KMS-11 (cell line): ENCODE results near the gene ZBTB34.
A peak's percentile ranks its signal among the peaks of the same experiment; 100 is the strongest.
"Not testable (repeated sequence)": the region's sequence is repeated elsewhere in the genome, so short reads cannot be mapped to it uniquely, and the experiment has no call there.

Experiments
- H2AFZ ChIP-seq: fragments of 200-600 bp; sonication (generic); 2 replicates; pipeline ENCODE4 v1.6.1; 2016; ENCODE audit warnings: antibody characterized with exemption, mixed run types, low read depth
- H3K27ac ChIP-seq: fragments of 200-600 bp; sonication (generic); 2 replicates; pipeline ENCODE4 v1.6.1; 2016; ENCODE audit warnings: mild to moderate bottlenecking, mixed run types
- H3K27me3 ChIP-seq: fragments of 200-600 bp; sonication (generic); 2 replicates; pipeline ENCODE4 v1.6.1; 2017; ENCODE audit warnings: mild to moderate bottlenecking, low read depth, mixed run types, moderate library complexity; ENCODE audit not compliant: insufficient read depth
- H3K36me3 ChIP-seq: fragments of 200-600 bp; sonication (generic); 2 replicates; pipeline ENCODE4 v1.6.1; 2017; ENCODE audit warnings: mild to moderate bottlenecking, mixed run types; ENCODE audit not compliant: insufficient read depth
- H3K4me1 ChIP-seq: fragments of 200-600 bp; sonication (generic); 2 replicates; pipeline ENCODE4 v1.6.1; 2016; ENCODE audit warnings: mild to moderate bottlenecking, low read depth, mixed run types; ENCODE audit not compliant: poor library complexity, severe bottlenecking
- H3K4me2 ChIP-seq: fragments of 200-600 bp; sonication (generic); 2 replicates; pipeline ENCODE4 v1.7.0; 2016; ENCODE audit warnings: mild to moderate bottlenecking, mixed run types
- H3K4me3 ChIP-seq: fragments of 200-600 bp; sonication (generic); IDR thresholded peaks from 2 replicates; pipeline ENCODE4 v1.6.1; 2017; ENCODE audit warnings: low read depth, low read length, mixed read lengths; ENCODE audit not compliant: insufficient read depth
- H3K79me2 ChIP-seq: fragments of 200-600 bp; sonication (generic); 2 replicates; pipeline ENCODE4 v1.6.1; 2016; ENCODE audit warnings: low read depth, mixed run types; ENCODE audit not compliant: insufficient read depth
- H3K9ac ChIP-seq: fragments of 200-600 bp; sonication (generic); 2 replicates; pipeline ENCODE4 v1.6.1; 2016; ENCODE audit warnings: mild to moderate bottlenecking, mixed run types
- H4K20me1 ChIP-seq: fragments of 200-600 bp; sonication (generic); 2 replicates; pipeline ENCODE4 v1.6.1; 2016; ENCODE audit warnings: mild to moderate bottlenecking, mixed run types; ENCODE audit not compliant: insufficient read depth
- CTCF ChIP-seq: fragments of 200-600 bp; sonication (generic); conservative IDR thresholded peaks from 2 replicates; pipeline ENCODE4 v1.6.1; 2017; ENCODE audit warnings: low read depth, mild to moderate bottlenecking, antibody characterized with exemption, low read length, moderate library complexity, mixed read lengths

ZBTB34 gene

GRCh38 chr9:126860077-126860756, at the start of gene ZBTB34:
TSS of gene ZBTB34 (plus strand) at chr9:126860639. CDS start at chr9:126879400, 18,761 bp downstream.
- peak within 1 kb of the TSS; percentile 74 for H3K4me2 ChIP-seq
- 0 out of 2 replicates have a peak, but pooled peaks cover 9% of the 10 kb centered on the region for H3K79me2 ChIP-seq
- peak; percentile 92 for TF ChIP-seq CTCF
- peak within 1 kb of the TSS; percentile 53; the same call in 1 of the 2 replicates for H3K9ac ChIP-seq
- H3K36me3 ChIP-seq, result no peaks in the 10 kb centered on the region
- peak within 1 kb of the TSS; percentile 33; the same call in 1 of the 2 replicates for H3K27ac ChIP-seq
- H2AFZ ChIP-seq, result peak within 1 kb of the TSS; percentile 93
- no peaks in the 10 kb centered on the region; the same call in 1 of the 2 replicates for H3K27me3 ChIP-seq
- H4K20me1 ChIP-seq, result no peaks in the 10 kb centered on the region
- H3K4me3 ChIP-seq, result no peak within 1 kb of the TSS
- H3K4me1 ChIP-seq, result peaks cover 16% of the 10 kb centered on the region

GRCh38 chr9:126813072-126813471, 47.4 kb upstream of the ZBTB34 start:
- Histone ChIP-seq H3K4me1 (peaks cover 8% of the 10 kb centered on the region), H3K27me3 (no peaks in the 10 kb centered on the region), H4K20me1 (no peaks in the 10 kb centered on the region), H3K36me3 (no peaks in the 10 kb centered on the region), H3K27ac (no peak overlapping the region), H3K9ac (no peak overlapping the region), H3K79me2 (peaks cover 35% of the 10 kb centered on the region), H3K4me2 (no peak overlapping the region), H2AFZ (no peak overlapping the region), H3K4me3 (no peak overlapping the region)
- TF ChIP-seq CTCF, result no peak

- no peak for TF ChIP-seq CTCF
- H3K4me2 ChIP-seq, result no peak overlapping the region
- H2AFZ ChIP-seq, result no peak overlapping the region
- H4K20me1 ChIP-seq, result no peaks in the 10 kb centered on the region
- H3K27me3 ChIP-seq, result no peaks in the 10 kb centered on the region
- peaks cover 33% of the 10 kb centered on the region for H3K79me2 ChIP-seq
- H3K4me3 ChIP-seq, result no peak overlapping the region
- H3K27ac ChIP-seq, result no peak overlapping the region
- no peak overlapping the region for H3K9ac ChIP-seq
- H3K36me3 ChIP-seq, result no peaks in the 10 kb centered on the region
- H3K4me1 ChIP-seq, result no peaks in the 10 kb centered on the region
Observed at GRCh38 chr9:126814091-126814490, 46.3 kb upstream of the ZBTB34 start.

GRCh38 chr9:126817615-126818014, 42.8 kb upstream of the ZBTB34 start:
- not testable (repeated sequence) for H3K4me1 ChIP-seq, H3K27ac ChIP-seq, H3K4me3 ChIP-seq, H3K4me2 ChIP-seq, H3K36me3 ChIP-seq, H2AFZ ChIP-seq, H3K27me3 ChIP-seq, H3K9ac ChIP-seq, H4K20me1 ChIP-seq
- H3K79me2 ChIP-seq, result peaks cover 25% of the 10 kb centered on the region

GRCh38 chr9:126818482-126818881, 42.0 kb upstream of the ZBTB34 start:
- Histone ChIP-seq H3K4me2 (no peak overlapping the region), H3K79me2 (peaks cover 25% of the 10 kb centered on the region), H3K36me3 (no peaks in the 10 kb centered on the region), H3K9ac (no peak overlapping the region), H2AFZ (no peak overlapping the region), H3K4me1 (no peaks in the 10 kb centered on the region), H3K4me3 (no peak overlapping the region), H3K27ac (no peak overlapping the region), H3K27me3 (no peaks in the 10 kb centered on the region), H4K20me1 (no peaks in the 10 kb centered on the region)
- TF ChIP-seq CTCF, result no peak
